NOMO-1 treated with DMSO at 0.1 percent for 48 hours (cell line): ENCODE data around the gene CHN1.

ENCODE experiments used
- DNase-seq: peaks from one replicate; lab custom pipeline; 2025; ENCODE audit not compliant: unreplicated experiment; lab: John Stamatoyannopoulos, UW

CHN1 gene

GRCh38 chr2:174771631-174772471 is 233.3 kb downstream of the CHN1 start:
- DNase-seq: peak; percentile 7

GRCh38 chr2:174771136-174771535 is 234.0 kb downstream of the CHN1 start:
- DNase-seq: no peak

GRCh38 chr2:174768557-174768956 is 236.6 kb downstream of the CHN1 start:
- DNase-seq: no peak

GRCh38 chr2:174766271-174766670 is 238.9 kb downstream of the CHN1 start:
- DNase-seq: no peak

GRCh38 chr2:174765576-174765975 is 239.6 kb downstream of the CHN1 start:
- DNase-seq: no peak

GRCh38 chr2:174764280-174765255 is 240.6 kb downstream of the CHN1 start, which contains the start of gene CHRNA1:
Gene CHRNA1, minus strand, starts transcription at chr2:174764472. Its CDS starts 78 bp downstream, at chr2:174764394.
- DNase-seq: peak; percentile 69

GRCh38 chr2:174763780-174764179 is 241.4 kb downstream of the CHN1 start:
- DNase-seq: no peak

GRCh38 chr2:174762464-174762863 is 242.7 kb downstream of the CHN1 start:
- DNase-seq: no peak

- DNase-seq: no peak
These were observed 243.3 kb downstream of the CHN1 start for GRCh38 chr2:174761837-174762236.

GRCh38 chr2:174760845-174761473 is 244.2 kb downstream of the CHN1 start:
- no peak for DNase-seq

- DNase-seq: no peak
These were observed 245.7 kb downstream of the CHN1 start for GRCh38 chr2:174759381-174760065.

- DNase-seq: no peak
These were observed 248.4 kb downstream of the CHN1 start for GRCh38 chr2:174756743-174757142.

- no peak for DNase-seq
These were observed 252.0 kb downstream of the CHN1 start for GRCh38 chr2:174753038-174753633.

- no peak for DNase-seq
These were observed 252.7 kb downstream of the CHN1 start for GRCh38 chr2:174752403-174753037.

- peak; percentile 27 for DNase-seq
These were observed 254.2 kb downstream of the CHN1 start for GRCh38 chr2:174750923-174751441.

GRCh38 chr2:174749793-174750192 is 255.4 kb downstream of the CHN1 start:
- DNase-seq: no peak

- peak; percentile 30 for DNase-seq
These were observed 256.2 kb downstream of the CHN1 start for GRCh38 chr2:174748948-174749347.
